Left ventricle myocardium inferior (tissue), 1 donor: Measurements from ENCODE around the gene KLK15. TPM values are rescaled to one million over a fixed set of nuclear protein-coding genes. Genes with fewer than 3 reads are reported as not detected.

ENCODE experiments used
- DNase-seq: peaks from one replicate; pipeline ENCODE4 v3.0.0-alpha.2; 2020
- H3K27ac ChIP-seq: fragments of 200-600 bp; replicated peaks from 2 replicates; pipeline ENCODE4 v1.8.0; 2021
- H3K27me3 ChIP-seq: fragments of 200-600 bp; 2 replicates; pipeline ENCODE4 v1.8.0; 2021; ENCODE audit warnings: low read depth
- H3K36me3 ChIP-seq: fragments of 200-600 bp; 2 replicates; pipeline ENCODE4 v1.8.0; 2021
- H3K4me1 ChIP-seq: fragments of 200-600 bp; 2 replicates; pipeline ENCODE4 v1.8.0; 2021
- H3K4me3 ChIP-seq: fragments of 200-600 bp; 2 replicates; pipeline ENCODE4 v1.8.0; 2021; ENCODE audit warnings: mild to moderate bottlenecking, moderate library complexity
- H3K9me3 ChIP-seq: fragments of 200-600 bp; replicated peaks from 2 replicates; pipeline ENCODE4 v1.8.0; 2021
- intact Hi-C: fragments of 100-400 bp; cut with micrococcal nuclease; formaldehyde crosslinking; loops from one replicate; pipeline ENCODE4 v1.11.0; 2022
- long read RNA-seq: library from polyadenylated mRNA; unstranded; transcript quantifications from one replicate; pipeline ENCODE4 v2.0.0, GENCODE V29; 2021
- total RNA-seq: library from RNA; stranded (reverse); fragmentation: NEBNext Ultra II Directional; extraction: Animal tissue kit (Norgen Biotek cat#: 25700); gene quantifications from one replicate; pipeline ENCODE4 v1.2.1, GENCODE V29; 2021
- TF ChIP-seq, protein P1 (sequence below): fragments of 200-600 bp; IDR thresholded peaks from 2 replicates; pipeline ENCODE4 v1.8.0; 2021; ENCODE audit warnings: antibody characterized with exemption, mild to moderate bottlenecking, borderline replicate concordance
- donor health status: DM: no; HTN: yes; CAD: no; lungs with severe emphysema.

KLK15 gene
- not detected for total RNA-seq
- long read RNA-seq: 0 reads

- H3K27ac ChIP-seq: no peak within 1 kb of the TSS
- TF ChIP-seq, protein P1, sequence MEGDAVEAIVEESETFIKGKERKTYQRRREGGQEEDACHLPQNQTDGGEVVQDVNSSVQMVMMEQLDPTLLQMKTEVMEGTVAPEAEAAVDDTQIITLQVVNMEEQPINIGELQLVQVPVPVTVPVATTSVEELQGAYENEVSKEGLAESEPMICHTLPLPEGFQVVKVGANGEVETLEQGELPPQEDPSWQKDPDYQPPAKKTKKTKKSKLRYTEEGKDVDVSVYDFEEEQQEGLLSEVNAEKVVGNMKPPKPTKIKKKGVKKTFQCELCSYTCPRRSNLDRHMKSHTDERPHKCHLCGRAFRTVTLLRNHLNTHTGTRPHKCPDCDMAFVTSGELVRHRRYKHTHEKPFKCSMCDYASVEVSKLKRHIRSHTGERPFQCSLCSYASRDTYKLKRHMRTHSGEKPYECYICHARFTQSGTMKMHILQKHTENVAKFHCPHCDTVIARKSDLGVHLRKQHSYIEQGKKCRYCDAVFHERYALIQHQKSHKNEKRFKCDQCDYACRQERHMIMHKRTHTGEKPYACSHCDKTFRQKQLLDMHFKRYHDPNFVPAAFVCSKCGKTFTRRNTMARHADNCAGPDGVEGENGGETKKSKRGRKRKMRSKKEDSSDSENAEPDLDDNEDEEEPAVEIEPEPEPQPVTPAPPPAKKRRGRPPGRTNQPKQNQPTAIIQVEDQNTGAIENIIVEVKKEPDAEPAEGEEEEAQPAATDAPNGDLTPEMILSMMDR: no peak
- intact Hi-C loops: no loop called here
- H3K4me3 ChIP-seq: no peak within 1 kb of the TSS
- peaks cover 92% of the 10 kb centered on the region for H3K27me3 ChIP-seq
- no peak for DNase-seq
- H3K4me1 ChIP-seq: peaks cover 12% of the 10 kb centered on the region
- no peaks in the 10 kb centered on the region for H3K36me3 ChIP-seq
- H3K9me3 ChIP-seq: no peaks in the 10 kb centered on the region
Observed at GRCh38 chr19:50833117-50833801, at the start of gene KLK15. TSS of gene KLK15 (minus strand) at chr19:50833574. CDS start at chr19:50831492, 2,082 bp downstream.

DNA sequence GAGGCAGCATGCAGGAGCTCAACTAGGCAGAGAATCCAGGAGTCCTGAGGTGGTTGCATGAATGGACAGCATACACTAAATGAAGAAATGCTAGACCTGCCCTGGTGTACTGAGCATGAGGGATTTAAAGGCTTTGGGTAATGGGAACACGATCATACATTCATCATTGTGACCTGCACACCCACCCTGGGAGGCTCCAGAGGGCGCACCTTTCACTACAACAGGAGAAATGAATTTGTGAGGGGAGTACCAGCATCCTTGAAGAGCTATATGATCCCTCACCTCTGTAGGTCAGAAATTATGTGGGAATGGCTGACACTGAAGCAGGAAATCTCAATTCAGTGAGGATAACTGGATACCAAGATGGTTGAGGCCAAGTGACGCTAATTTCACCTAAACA lies 48.8 kb upstream of the KLK15 start:
- TF ChIP-seq, protein P1: no peak
- Histone ChIP-seq H3K4me1 (no peaks in the 10 kb centered on the region), H3K36me3 (no peaks in the 10 kb centered on the region), H3K27ac (no peak overlapping the region), H3K9me3 (no peaks in the 10 kb centered on the region), H3K4me3 (no peak overlapping the region), H3K27me3 (peaks cover 94% of the 10 kb centered on the region)
- no peak for DNase-seq
- intact Hi-C loops: no loop called here

- Histone ChIP-seq H3K9me3 (no peaks in the 10 kb centered on the region), H3K27ac (no peak overlapping the region), H3K4me3 (no peak overlapping the region), H3K4me1 (no peaks in the 10 kb centered on the region), H3K36me3 (no peaks in the 10 kb centered on the region), H3K27me3 (peaks cover 94% of the 10 kb centered on the region)
- intact Hi-C loops: no loop called here
- TF ChIP-seq, protein P1: no peak
- no peak for DNase-seq
Observed at GRCh38 chr19:50880241-50880640, 46.9 kb upstream of the KLK15 start.

- Histone ChIP-seq H3K4me1 (no peaks in the 10 kb centered on the region), H3K27me3 (peaks cover 94% of the 10 kb centered on the region), H3K4me3 (no peak overlapping the region), H3K9me3 (no peaks in the 10 kb centered on the region), H3K36me3 (no peaks in the 10 kb centered on the region), H3K27ac (no peak overlapping the region)
- TF ChIP-seq, protein P1: no peak
- intact Hi-C loops: no loop called here
- DNase-seq: no peak
Observed at GRCh38 chr19:50878851-50879250, 45.5 kb upstream of the KLK15 start.

DNA sequence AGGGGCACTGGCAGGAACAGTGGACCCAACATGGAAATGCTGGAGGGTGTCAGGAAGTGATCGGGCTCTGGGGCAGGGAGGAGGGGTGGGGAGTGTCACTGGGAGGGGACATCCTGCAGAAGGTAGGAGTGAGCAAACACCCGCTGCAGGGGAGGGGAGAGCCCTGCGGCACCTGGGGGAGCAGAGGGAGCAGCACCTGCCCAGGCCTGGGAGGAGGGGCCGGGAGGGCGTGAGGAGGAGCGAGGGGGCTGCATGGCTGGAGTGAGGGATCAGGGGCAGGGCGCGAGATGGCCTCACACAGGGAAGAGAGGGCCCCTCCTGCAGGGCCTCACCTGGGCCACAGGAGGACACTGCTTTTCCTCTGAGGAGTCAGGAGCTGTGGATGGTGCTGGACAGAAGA lies 44.0 kb upstream of the KLK15 start:
- TF ChIP-seq, protein P1: no peak
- no peaks in the 10 kb centered on the region for H3K36me3 ChIP-seq
- H3K9me3 ChIP-seq: no peaks in the 10 kb centered on the region
- peaks cover 95% of the 10 kb centered on the region for H3K27me3 ChIP-seq
- intact Hi-C loops: no loop called here
- H3K4me3 ChIP-seq: no peak overlapping the region
- no peak overlapping the region for H3K27ac ChIP-seq
- no peak for DNase-seq
- no peaks in the 10 kb centered on the region for H3K4me1 ChIP-seq
